ENCODE results near the gene MAN1C1. TPM values are rescaled to one million over a fixed set of nuclear protein-coding genes. Genes with fewer than 3 reads are reported as not detected.

Gene MAN1C1
- polyA plus RNA-seq, 1 of the 3 experiments (the other 2 are of a cell fraction): 0.20 TPM

DNA sequence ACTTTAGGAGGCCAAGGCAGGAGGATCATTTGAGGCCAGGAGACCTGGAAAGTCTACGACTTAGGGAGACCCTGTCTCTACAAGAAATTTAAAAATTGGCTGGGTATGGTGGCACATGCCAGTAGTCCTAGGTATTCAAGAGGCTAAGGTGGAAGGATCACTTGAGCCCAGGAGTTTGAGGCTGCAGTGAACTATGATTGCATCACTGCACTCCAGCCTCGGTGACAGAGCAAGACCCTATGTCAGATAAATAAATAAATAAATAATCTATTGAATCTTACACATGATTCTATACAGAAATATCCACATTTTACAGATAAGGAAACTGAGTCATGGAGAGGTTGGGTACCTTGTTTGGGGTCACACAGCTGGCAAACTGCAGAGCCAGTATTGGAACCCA, 89.1 kb downstream of the MAN1C1 start:
- Histone ChIP-seq H3K9me3 (no peaks in the 10 kb centered on the region), H3K4me1 (ENCODE audit: control insufficient read depth in 1 of 2, insufficient read depth in 2 of 2, low read depth in 1 of 2, low read length in 1 of 2) (peaks cover 18 to 62% of the 10 kb centered on the region in 2 experiments), H3F3A (replicated peaks; ENCODE audit: insufficient read depth) (no peaks in the 10 kb centered on the region), H2AFZ (ENCODE audit: low read depth) (no peak overlapping the region), H3K36me3 (replicated peaks in 1 of 2; ENCODE audit: control insufficient read depth in 1 of 2, insufficient read depth in 2 of 2, low read length in 1 of 2) (no peaks in the 10 kb centered on the region), H3K27ac (ENCODE audit: low read depth in 2 of 2, low read length in 1 of 2) (no peak overlapping the region), H4K20me1 (ENCODE audit: insufficient read depth) (no peaks in the 10 kb centered on the region), H3K79me2 (ENCODE audit: insufficient read depth) (no peaks in the 10 kb centered on the region), H3K27me3 (ENCODE audit: insufficient read depth) (no peaks in the 10 kb centered on the region), H3K4me3 (ENCODE audit: low read depth in 2 of 2, low read length in 1 of 2) (no peak overlapping the region), H3K9me2 (no peaks in the 10 kb centered on the region), H3K9ac (no peak overlapping the region), H3K4me2 (no peak overlapping the region)
- POLR2A ChIA-PET: no interaction called here
- TF ChIP-seq RFX5 (IDR thresholded peaks at IDR 0.05; ENCODE audit: low read length): no peak
- no peak for TF ChIP-seq GATA2 (CRISPR knock-in tag; IDR thresholded peaks at IDR 0.05)
- TF ChIP-seq, protein P1, sequence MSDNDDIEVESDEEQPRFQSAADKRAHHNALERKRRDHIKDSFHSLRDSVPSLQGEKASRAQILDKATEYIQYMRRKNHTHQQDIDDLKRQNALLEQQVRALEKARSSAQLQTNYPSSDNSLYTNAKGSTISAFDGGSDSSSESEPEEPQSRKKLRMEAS (IDR thresholded peaks at IDR 0.05; ENCODE audit: low read depth): no peak
- TF ChIP-seq SMC3 (IDR thresholded peaks at IDR 0.05; ENCODE audit: low read depth, low read length): no peak
- no peak for DNase-seq
- CTCF ChIA-PET: interaction anchor here (0.8 to 1.9 kb wide), 3 partner anchors 8 to 87 kb away, joined by 3 to 6 read pairs (median 3); no protein-coding TSS in a partner anchor
- WGBS (ENCODE audit: low lambda C conversion rate): 86% methylated on average over 2 of the region's 2 CpGs

DNA sequence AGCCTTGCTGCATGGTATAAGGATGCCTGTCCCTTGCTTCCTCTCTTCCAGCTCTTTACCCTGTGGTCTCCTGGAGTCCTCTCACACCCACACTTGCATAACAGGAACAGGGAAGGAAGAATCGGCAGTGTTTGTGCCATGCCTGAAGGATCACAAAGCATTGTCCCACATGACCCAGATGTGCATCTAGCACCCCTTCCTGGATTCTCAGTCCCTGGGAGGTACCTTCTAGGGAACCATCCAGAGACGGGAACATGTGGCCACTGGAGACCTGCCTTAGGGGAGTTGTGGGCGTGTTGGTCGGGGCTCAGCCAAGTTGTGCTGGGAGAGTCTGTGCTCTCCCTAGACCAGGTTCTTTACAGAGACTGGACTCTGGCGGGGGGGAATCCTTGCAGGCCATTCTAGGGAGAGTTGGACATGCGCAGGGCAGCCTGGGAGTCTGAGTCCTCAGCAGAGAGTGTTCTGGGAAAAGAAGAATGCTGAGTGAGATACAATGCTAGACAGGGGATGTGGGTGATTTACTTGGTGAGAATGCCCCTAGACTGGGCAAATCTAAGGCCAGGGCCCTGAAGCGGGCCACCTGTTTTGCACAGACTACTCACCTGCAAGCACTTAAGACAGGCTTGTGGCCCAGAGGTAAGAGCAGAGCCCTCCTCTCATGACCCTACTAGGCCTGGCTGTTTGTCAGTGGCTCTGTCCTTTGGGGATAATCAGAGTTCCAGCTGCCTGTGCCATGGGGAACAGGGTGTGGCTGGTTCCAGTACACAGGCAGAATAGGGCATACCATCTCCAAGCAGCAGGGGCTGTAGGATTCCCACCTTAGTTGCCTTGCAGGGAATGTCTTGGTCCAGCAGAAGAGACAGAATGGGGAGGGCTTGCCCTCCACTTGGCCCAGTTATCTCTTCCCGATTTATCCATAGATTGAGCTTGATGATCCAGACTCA, 89.8 kb downstream of the MAN1C1 start:
- Histone ChIP-seq H3K4me1 (ENCODE audit: control insufficient read depth in 1 of 2, insufficient read depth in 2 of 2, low read depth in 1 of 2, low read length in 1 of 2) (peaks cover 18 to 55% of the 10 kb centered on the region in 2 experiments), H3K27me3 (ENCODE audit: insufficient read depth) (no peaks in the 10 kb centered on the region), H3F3A (replicated peaks; ENCODE audit: insufficient read depth) (no peaks in the 10 kb centered on the region), H3K9me3 (no peaks in the 10 kb centered on the region), H3K27ac (ENCODE audit: low read depth in 2 of 2, low read length in 1 of 2) (peak overlapping the region in 1 of 2 experiments; percentile 92; a peak in 2 of 4 replicates), H3K79me2 (ENCODE audit: insufficient read depth) (no peaks in the 10 kb centered on the region), H3K9me2 (no peaks in the 10 kb centered on the region), H2AFZ (ENCODE audit: low read depth) (no peak overlapping the region), H3K9ac (no peak overlapping the region), H4K20me1 (ENCODE audit: insufficient read depth) (no peaks in the 10 kb centered on the region), H3K4me2 (no peak overlapping the region), H3K36me3 (replicated peaks in 1 of 2; ENCODE audit: control insufficient read depth in 1 of 2, insufficient read depth in 2 of 2, low read length in 1 of 2) (no peaks in the 10 kb centered on the region), H3K4me3 (ENCODE audit: low read depth in 2 of 2, low read length in 1 of 2) (no peak overlapping the region)
- ChIA-PET POLR2A (interaction anchor here (1.2 kb wide), 1 partner anchor 51 kb away, joined by 3 read pairs; no protein-coding TSS in a partner anchor), CTCF (interaction anchor here (0.8 to 2.6 kb wide), 8 partner anchors 9 to 104 kb away, joined by 3 to 11 read pairs (median 4); no protein-coding TSS in a partner anchor)
- DNase-seq: no peak
- TF ChIP-seq MXI1 (IDR thresholded peaks at IDR 0.05; ENCODE audit: low read depth, low read length): no peak
- no peak for TF ChIP-seq YY1 (IDR thresholded peaks at IDR 0.05; ENCODE audit: low read depth)
- TF ChIP-seq FOXJ3 (CRISPR knock-in tag; IDR thresholded peaks at IDR 0.05): no peak
- TF ChIP-seq RCOR1 (IDR thresholded peaks at IDR 0.05; ENCODE audit: low read length): no peak
- TF ChIP-seq EZH2phosphoT487 (IDR thresholded peaks at IDR 0.05; ENCODE audit: borderline replicate concordance, low read depth): no peak
- TF ChIP-seq, protein P2, sequence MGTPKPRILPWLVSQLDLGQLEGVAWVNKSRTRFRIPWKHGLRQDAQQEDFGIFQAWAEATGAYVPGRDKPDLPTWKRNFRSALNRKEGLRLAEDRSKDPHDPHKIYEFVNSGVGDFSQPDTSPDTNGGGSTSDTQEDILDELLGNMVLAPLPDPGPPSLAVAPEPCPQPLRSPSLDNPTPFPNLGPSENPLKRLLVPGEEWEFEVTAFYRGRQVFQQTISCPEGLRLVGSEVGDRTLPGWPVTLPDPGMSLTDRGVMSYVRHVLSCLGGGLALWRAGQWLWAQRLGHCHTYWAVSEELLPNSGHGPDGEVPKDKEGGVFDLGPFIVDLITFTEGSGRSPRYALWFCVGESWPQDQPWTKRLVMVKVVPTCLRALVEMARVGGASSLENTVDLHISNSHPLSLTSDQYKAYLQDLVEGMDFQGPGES (IDR thresholded peaks at IDR 0.05; ENCODE audit: low read depth, low read length): no peak
- TF ChIP-seq NFIC (IDR thresholded peaks at IDR 0.05; ENCODE audit: borderline replicate concordance): no peak
- no peak for TF ChIP-seq ELF1 (IDR thresholded peaks at IDR 0.05)
- 94% methylated on average over 4 of the region's 8 CpGs for WGBS (ENCODE audit: low lambda C conversion rate)
